MCF 10A (cell line): ENCODE measurements around the gene ZNF24. TPM values are rescaled to one million over a fixed set of nuclear protein-coding genes. Genes with fewer than 3 reads are reported as not detected.
A peak's percentile ranks its signal among the peaks of the same experiment; 100 is the strongest.

Experiments
- BruUV-seq: library from RNA; stranded (reverse); fragments of 400-500 nt; replicated peaks from 2 replicates; lab custom pipeline; 2021; lab: Mats Ljungman, UMichigan
- CTCF ChIA-PET: fragments of 300-600 bp; sonication (Branson Sonifier 250); formaldehyde crosslinking; extraction: SDS; loops from one replicate; lab custom pipeline; 2021; ENCODE audit warnings: antibody characterized with exemption, inconsistent platforms; lab: Yijun Ruan, JAX
- POLR2A ChIA-PET: fragments of 300-600, 350-650 bp; sonication (Branson Sonifier 250); formaldehyde crosslinking; extraction: SDS; loops from one replicate; lab custom pipeline; 2020; ENCODE audit warnings: antibody characterized with exemption, inconsistent platforms; lab: Yijun Ruan, JAX
- DNase-seq: peaks from one replicate; pipeline ENCODE4 v3.0.0-alpha.2; 2018; ENCODE audit not compliant: unreplicated experiment
- H3K27ac Mint-ChIP-seq: one replicate; pipeline ENCODE4 v1.8.0; 2022; ENCODE audit warnings: mild to moderate bottlenecking, low read depth, mixed read lengths; ENCODE audit not compliant: unreplicated experiment
- H3K27me3 Mint-ChIP-seq: one replicate; pipeline ENCODE4 v1.8.0; 2022; ENCODE audit warnings: mixed read lengths; ENCODE audit not compliant: insufficient read depth, unreplicated experiment
- H3K36me3 Mint-ChIP-seq: one replicate; pipeline ENCODE4 v1.8.0; 2022; ENCODE audit warnings: mild to moderate bottlenecking, moderate library complexity, mixed read lengths; ENCODE audit not compliant: insufficient read depth, unreplicated experiment
- H3K4me1 Mint-ChIP-seq: one replicate; pipeline ENCODE4 v1.8.0; 2022; ENCODE audit warnings: mixed read lengths; ENCODE audit not compliant: insufficient read depth, unreplicated experiment
- H3K4me3 Mint-ChIP-seq: one replicate; pipeline ENCODE4 v1.8.0; 2022; ENCODE audit warnings: mild to moderate bottlenecking, moderate library complexity, mixed read lengths; ENCODE audit not compliant: unreplicated experiment
- H3K9me3 Mint-ChIP-seq: one replicate; pipeline ENCODE4 v1.8.0; 2022; ENCODE audit warnings: mixed read lengths; ENCODE audit not compliant: unreplicated experiment
- intact Hi-C: fragments of 100-400 bp; cut with micrococcal nuclease; formaldehyde crosslinking; loops from 2 replicates; pipeline ENCODE4 v1.14.1; 2022
- total RNA-seq: library from RNA; stranded (reverse); gene quantifications from 2 replicates; pipeline ENCODE4 v1.2.3, GENCODE V29; 2022
- TF ChIP-seq, protein P1 (sequence below): fragments of 200-600 bp; IDR thresholded peaks from one replicate; pipeline ENCODE4 v1.8.0; 2022; ENCODE audit warnings: antibody characterized with exemption, mild to moderate bottlenecking; ENCODE audit not compliant: unreplicated experiment

Gene ZNF24
- total RNA-seq, 1 experiment from 2014 or later, result 39.1 TPM

DNA sequence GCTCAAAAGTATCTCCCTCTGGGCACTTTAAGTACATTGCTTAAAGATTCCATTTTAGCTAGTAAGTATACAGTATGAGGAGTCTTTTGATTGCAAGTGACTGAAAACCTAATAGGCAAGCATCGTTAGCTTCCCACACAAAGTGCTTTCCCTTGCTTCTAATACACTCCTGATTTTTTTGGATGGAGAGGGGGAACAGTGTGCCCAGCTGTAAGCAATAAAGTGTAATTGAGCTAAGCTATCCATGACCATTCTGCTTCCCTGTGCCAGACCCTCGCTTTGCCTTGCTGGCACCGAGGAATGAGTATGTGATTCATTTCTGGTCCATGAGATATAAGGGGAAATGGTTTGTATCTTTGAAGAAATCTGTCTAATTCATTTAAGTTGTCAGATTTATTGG lies 3.8 kb upstream of the ZNF24 start:
- Mint-ChIP-seq H3K9me3 (peaks cover 12% of the 10 kb centered on the region), H3K4me1 (peaks cover 3% of the 10 kb centered on the region), H3K36me3 (peaks cover 6% of the 10 kb centered on the region), H3K27me3 (no peaks in the 10 kb centered on the region), H3K27ac (no peak overlapping the region), H3K4me3 (no peak overlapping the region)
- DNase-seq, result no peak
- intact Hi-C loops, result no loop called here
- POLR2A ChIA-PET, result interaction anchor here (1.1 kb wide), 1 partner anchor 107 kb away, joined by 3 read pairs; the partner anchor contains the start of gene ZNF397
- TF ChIP-seq, protein P1, sequence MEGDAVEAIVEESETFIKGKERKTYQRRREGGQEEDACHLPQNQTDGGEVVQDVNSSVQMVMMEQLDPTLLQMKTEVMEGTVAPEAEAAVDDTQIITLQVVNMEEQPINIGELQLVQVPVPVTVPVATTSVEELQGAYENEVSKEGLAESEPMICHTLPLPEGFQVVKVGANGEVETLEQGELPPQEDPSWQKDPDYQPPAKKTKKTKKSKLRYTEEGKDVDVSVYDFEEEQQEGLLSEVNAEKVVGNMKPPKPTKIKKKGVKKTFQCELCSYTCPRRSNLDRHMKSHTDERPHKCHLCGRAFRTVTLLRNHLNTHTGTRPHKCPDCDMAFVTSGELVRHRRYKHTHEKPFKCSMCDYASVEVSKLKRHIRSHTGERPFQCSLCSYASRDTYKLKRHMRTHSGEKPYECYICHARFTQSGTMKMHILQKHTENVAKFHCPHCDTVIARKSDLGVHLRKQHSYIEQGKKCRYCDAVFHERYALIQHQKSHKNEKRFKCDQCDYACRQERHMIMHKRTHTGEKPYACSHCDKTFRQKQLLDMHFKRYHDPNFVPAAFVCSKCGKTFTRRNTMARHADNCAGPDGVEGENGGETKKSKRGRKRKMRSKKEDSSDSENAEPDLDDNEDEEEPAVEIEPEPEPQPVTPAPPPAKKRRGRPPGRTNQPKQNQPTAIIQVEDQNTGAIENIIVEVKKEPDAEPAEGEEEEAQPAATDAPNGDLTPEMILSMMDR, result no peak
- BruUV-seq, result no TSS peak
- CTCF ChIA-PET, result interaction anchor here (0.6 to 3.6 kb wide), 4 partner anchors 7 to 935 kb away, joined by 3 to 18 read pairs (median 5); no protein-coding TSS in a partner anchor

DNA sequence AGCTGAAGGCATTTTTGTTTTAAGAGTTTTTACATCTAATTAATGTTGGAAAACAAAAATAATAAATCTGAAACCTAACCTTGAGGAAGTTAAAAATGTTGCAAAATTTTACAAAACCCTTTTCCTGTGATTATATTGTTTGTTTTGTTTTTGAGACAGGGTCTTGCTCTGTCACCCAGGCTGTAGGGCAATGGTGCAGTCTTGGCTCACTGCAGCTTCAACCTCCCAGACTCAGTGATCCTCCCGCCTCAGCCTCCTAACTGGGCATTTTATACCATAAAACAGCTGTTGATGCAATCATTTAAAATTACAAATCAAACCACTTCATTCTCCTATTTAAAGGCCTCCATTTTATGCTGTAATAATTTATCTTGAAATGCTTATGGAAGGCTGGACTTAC lies 1.7 kb upstream of the ZNF24 start:
- Mint-ChIP-seq H3K27ac (no peak overlapping the region), H3K9me3 (no peaks in the 10 kb centered on the region), H3K27me3 (no peaks in the 10 kb centered on the region), H3K36me3 (peaks cover 19% of the 10 kb centered on the region), H3K4me1 (peaks cover 9% of the 10 kb centered on the region), H3K4me3 (no peak overlapping the region)
- no peak for DNase-seq
- intact Hi-C loops, result loop anchor here (2.0 kb wide), 1 partner anchor 105 kb away; the partner anchor contains the start of gene ZNF397
- ChIA-PET CTCF (interaction anchor here (0.5 to 3.6 kb wide), 5 partner anchors 9 to 1270 kb away, joined by 3 to 18 read pairs (median 4); no protein-coding TSS in a partner anchor), POLR2A (interaction anchor here (0.6 to 2.5 kb wide), 5 partner anchors 9 to 1332 kb away, joined by 3 to 26 read pairs (median 8); partner anchors contain the start of genes ZNF397 and ZSCAN30)
- BruUV-seq, result no TSS peak
- TF ChIP-seq, protein P1, result no peak

DNA sequence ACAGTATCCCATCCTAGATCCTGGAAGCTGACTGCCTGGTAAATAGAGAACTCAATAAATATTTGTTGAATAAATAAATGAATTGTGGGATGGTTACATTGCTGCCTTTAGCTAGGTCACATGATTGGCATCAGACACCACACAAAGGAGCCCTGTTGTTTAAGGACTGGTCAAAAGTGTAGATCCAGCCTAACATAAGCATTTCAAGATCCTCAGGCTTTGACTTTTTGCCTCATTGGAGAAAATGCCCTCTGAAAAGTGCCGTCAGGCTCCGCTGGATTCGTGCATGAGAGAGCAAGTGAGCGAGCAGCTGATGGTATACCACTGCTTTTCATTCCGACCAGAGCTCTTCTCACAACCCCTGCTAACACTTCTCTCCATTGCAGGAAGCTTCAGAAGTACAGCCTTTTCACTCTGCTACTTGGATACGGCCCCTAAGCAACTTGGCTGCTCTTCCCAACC lies 1.3 kb upstream of the ZNF24 start:
- Mint-ChIP-seq H3K27ac (no peak overlapping the region), H3K4me3 (peak overlapping the region; percentile 88), H3K27me3 (no peaks in the 10 kb centered on the region), H3K9me3 (no peaks in the 10 kb centered on the region), H3K36me3 (peaks cover 19% of the 10 kb centered on the region), H3K4me1 (peaks cover 9% of the 10 kb centered on the region)
- no peak for DNase-seq
- ChIA-PET CTCF (interaction anchor here (0.5 to 3.6 kb wide), 5 partner anchors 9 to 1270 kb away, joined by 3 to 18 read pairs (median 4); no protein-coding TSS in a partner anchor), POLR2A (interaction anchor here (0.7 to 2.5 kb wide), 6 partner anchors 8 to 1332 kb away, joined by 3 to 26 read pairs (median 6); partner anchors contain the start of genes ZNF397 and ZSCAN30)
- intact Hi-C loops, result loop anchor here (2.0 kb wide), 1 partner anchor 105 kb away; the partner anchor contains the start of gene ZNF397
- BruUV-seq, result no TSS peak
- TF ChIP-seq, protein P1, result no peak

DNA sequence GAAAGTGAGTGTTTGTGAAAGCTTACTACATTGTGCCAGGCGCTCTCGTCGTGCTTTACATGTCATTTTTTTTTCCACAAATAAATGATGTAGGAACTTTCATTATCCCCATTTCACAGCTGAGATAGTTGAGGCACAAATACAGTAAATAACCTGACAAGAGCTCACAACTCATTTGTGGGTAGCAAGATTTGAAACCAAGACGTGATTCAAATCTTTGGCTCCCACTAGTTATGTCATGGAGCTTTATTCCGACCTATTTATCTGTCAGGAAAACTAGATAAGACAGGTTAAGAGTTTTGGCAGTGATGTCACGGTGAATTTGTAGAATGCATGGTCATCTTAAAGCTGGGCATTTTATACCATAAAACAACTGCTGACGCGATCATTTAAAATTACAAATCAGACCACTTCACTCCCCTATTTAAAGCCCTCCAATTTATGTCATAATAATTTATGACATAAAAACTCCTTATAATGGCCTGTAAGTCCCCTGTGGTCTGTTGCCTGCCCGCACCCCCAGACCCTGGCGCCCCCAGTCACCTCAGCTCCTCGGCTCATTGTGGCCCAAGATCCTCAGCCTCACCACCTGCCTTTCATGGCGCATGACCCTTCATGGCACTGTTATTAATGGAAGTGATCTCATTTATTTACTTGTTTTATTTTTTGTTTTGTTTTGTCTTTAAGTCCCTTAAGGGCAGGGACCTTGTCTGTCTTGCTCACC lies 678 bp upstream of the ZNF24 start:
- DNase-seq, result no peak
- H3K27me3 Mint-ChIP-seq, result no peaks in the 10 kb centered on the region
- TF ChIP-seq, protein P1, result no peak
- no TSS peak for BruUV-seq
- peaks cover 19% of the 10 kb centered on the region for H3K36me3 Mint-ChIP-seq
- CTCF ChIA-PET, result interaction anchor here (0.5 to 3.6 kb wide), 5 partner anchors 10 to 113 kb away, joined by 3 to 18 read pairs (median 3); partner anchors contain the start of gene ZNF397
- H3K4me1 Mint-ChIP-seq, result peaks cover 9% of the 10 kb centered on the region
- intact Hi-C loops, result loop anchor here (2.0 to 5.0 kb wide), 2 partner anchors 53 to 104 kb away; partner anchors contain the start of genes ZNF397 and ZSCAN30
- H3K4me3 Mint-ChIP-seq, result peak overlapping the region; percentile 88
- peak overlapping the region; percentile 86 for H3K27ac Mint-ChIP-seq
- POLR2A ChIA-PET, result interaction anchor here (0.6 to 2.5 kb wide), 12 partner anchors 7 to 971 kb away, joined by 3 to 26 read pairs (median 4); partner anchors contain the start of genes ZNF397 and ZSCAN30
- H3K9me3 Mint-ChIP-seq, result no peaks in the 10 kb centered on the region
